HTERT RPE-1 (cell line): ENCODE results near the gene AIPL1.
"Not testable (repeated sequence)": the region's sequence is repeated elsewhere in the genome, so short reads cannot be mapped to it uniquely, and the experiment has no call there.

ENCODE experiments used
- in situ Hi-C: fragments of 300-500 bp; cut with MboI; formaldehyde crosslinking; loops from 4 replicates; pipeline ENCODE4 v1.14.3; 2020; ENCODE audit warnings: low sequenced_read_pairs

AIPL1 gene

GRCh38 chr17:6435051-6435450, at the start of gene AIPL1:
Gene AIPL1 (minus strand): TSS chr17:6435121. CDS start chr17:6435104, 17 bp downstream.
- in situ Hi-C loops: no loop called here

GRCh38 chr17:6483507-6483906, 48.6 kb upstream of the AIPL1 start:
- in situ Hi-C loops: no loop called here

- in situ Hi-C loops: not testable (repeated sequence)
These were observed 47.9 kb upstream of the AIPL1 start for GRCh38 chr17:6482796-6483195.

GRCh38 chr17:6482105-6482455, 47.2 kb upstream of the AIPL1 start:
- in situ Hi-C loops: no loop called here

- in situ Hi-C loops: no loop called here
These were observed 45.4 kb upstream of the AIPL1 start for GRCh38 chr17:6480303-6480675.

- in situ Hi-C loops: no loop called here
These were observed 44.8 kb upstream of the AIPL1 start for GRCh38 chr17:6479622-6480302.

- in situ Hi-C loops: no loop called here
These were observed 43.6 kb upstream of the AIPL1 start for GRCh38 chr17:6478486-6478885.

GRCh38 chr17:6477831-6478383, 43.0 kb upstream of the AIPL1 start:
- in situ Hi-C loops: no loop called here

- in situ Hi-C loops: no loop called here
These were observed 41.9 kb upstream of the AIPL1 start for GRCh38 chr17:6476810-6477179.

- in situ Hi-C loops: no loop called here
These were observed 41.3 kb upstream of the AIPL1 start for GRCh38 chr17:6476076-6476809.

- in situ Hi-C loops: no loop called here
These were observed 40.5 kb upstream of the AIPL1 start for GRCh38 chr17:6475411-6475810.

GRCh38 chr17:6474906-6475305, 40.0 kb upstream of the AIPL1 start:
- in situ Hi-C loops: no loop called here

- in situ Hi-C loops: no loop called here
These were observed 39.5 kb upstream of the AIPL1 start for GRCh38 chr17:6474376-6474775.

GRCh38 chr17:6473128-6473767, 38.3 kb upstream of the AIPL1 start:
- in situ Hi-C loops: no loop called here

- in situ Hi-C loops: no loop called here
These were observed 37.6 kb upstream of the AIPL1 start for GRCh38 chr17:6472517-6472916.

- in situ Hi-C loops: no loop called here
These were observed 36.9 kb upstream of the AIPL1 start for GRCh38 chr17:6471531-6472465.

GRCh38 chr17:6470751-6471521, 36.0 kb upstream of the AIPL1 start:
- in situ Hi-C loops: no loop called here

GRCh38 chr17:6470146-6470718, 35.3 kb upstream of the AIPL1 start:
- in situ Hi-C loops: no loop called here

GRCh38 chr17:6468051-6468790, 33.3 kb upstream of the AIPL1 start:
- in situ Hi-C loops: no loop called here
